AG08396 (cell line): Measurements from ENCODE around the gene PSD.

Experiments used
- DNase-seq: peaks from one replicate; pipeline ENCODE4 v3.0.0; 2012; ENCODE audit warnings: low spot score, mixed read lengths

PSD gene

DNA sequence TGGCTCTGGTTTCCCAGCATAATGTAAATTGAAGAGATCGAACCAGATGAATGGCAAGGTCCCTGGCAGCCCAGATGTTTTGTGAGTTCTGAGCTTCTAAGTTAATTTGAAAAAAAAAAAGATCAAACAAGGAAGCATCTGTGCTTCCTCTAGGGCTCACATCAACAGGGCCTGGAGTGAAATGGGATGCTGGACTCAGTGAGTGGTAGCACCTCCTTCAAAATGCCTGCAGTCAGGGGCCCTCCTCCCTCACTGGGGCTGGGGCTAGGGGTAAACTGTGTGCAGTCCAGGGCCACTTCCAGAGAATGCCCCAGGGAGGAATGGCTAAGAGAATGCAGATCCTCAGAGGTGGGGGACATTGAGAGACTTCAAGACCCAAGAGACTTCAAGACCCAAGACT, 19.8 kb upstream of the PSD start:
- no peak for DNase-seq

DNA sequence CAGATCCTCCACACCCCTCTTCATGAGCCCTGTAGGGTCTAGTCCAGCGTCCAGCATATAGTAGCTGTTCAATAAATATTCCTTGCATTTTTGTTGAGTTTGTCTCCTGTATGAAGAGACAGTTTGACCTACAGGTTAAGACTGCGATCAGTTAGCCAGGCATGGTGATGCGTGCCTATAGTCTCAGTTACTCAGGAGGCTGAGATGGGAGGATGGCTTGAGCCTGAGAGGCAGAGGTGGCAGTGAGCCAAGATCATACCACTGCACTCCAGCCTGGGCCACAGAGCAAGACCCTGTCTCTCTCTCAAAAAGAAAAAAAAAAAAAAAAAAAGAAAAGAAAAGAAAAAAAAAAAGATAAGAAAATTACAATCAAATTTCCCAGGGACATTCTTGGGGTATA, 18.9 kb upstream of the PSD start:
- DNase-seq: no peak

- DNase-seq: no peak
Measured at GRCh38 chr10:102436312-102436711, 17.7 kb upstream of the PSD start.

- DNase-seq: no peak
Measured at GRCh38 chr10:102435529-102436233, 17.1 kb upstream of the PSD start.

GRCh38 chr10:102435133-102435497, 16.5 kb upstream of the PSD start:
- DNase-seq: no peak

GRCh38 chr10:102434394-102435132, 16.0 kb upstream of the PSD start:
- DNase-seq: no peak

- DNase-seq: no peak
Measured at GRCh38 chr10:102433619-102434046, 15.0 kb upstream of the PSD start.

DNA sequence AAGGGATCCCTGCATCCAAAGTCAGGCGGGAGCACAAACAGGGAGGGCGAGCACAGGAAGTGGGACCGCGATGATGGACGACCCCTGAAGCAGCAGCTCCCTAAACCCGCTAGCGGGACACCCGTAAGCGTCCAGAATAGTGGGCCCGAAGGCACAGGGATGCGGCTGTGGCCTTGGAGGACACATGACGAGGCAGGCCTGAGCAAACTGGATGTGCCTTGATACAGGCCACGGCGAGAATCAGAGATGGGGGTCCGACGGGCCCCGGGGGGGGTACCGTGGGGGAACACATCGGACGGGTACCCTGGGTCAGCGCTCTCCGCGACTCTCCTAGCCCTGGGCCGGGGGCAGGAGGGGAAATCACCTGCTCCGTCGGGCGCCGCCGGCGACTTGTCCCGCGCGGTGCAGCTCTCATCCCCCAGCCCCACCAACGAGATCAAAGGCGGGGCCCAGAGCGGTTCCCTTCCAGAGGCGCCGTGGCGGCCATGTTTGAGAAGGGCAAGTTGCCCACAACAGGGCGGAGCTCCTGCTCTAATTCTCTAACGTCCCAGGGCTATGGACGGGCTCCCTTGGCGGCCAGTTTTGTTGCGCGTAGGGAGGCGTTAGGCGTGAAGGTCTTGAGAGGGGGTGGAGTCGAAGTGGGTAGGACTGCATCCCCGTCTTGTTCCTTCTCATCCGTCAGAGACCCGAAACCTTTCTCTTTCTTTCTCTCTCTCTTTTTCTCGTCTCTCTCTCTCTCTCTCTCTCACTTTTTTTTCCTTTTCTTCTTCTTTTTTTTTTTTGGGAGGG, 13.8 kb upstream of the PSD start, which contains the start of gene CUEDC2:
CUEDC2 (minus strand) TSS at position 413 of the 789 bp plus-strand sequence. CDS start 7,386 bp downstream, outside the sequence.
- DNase-seq: peak; percentile 94

DNA sequence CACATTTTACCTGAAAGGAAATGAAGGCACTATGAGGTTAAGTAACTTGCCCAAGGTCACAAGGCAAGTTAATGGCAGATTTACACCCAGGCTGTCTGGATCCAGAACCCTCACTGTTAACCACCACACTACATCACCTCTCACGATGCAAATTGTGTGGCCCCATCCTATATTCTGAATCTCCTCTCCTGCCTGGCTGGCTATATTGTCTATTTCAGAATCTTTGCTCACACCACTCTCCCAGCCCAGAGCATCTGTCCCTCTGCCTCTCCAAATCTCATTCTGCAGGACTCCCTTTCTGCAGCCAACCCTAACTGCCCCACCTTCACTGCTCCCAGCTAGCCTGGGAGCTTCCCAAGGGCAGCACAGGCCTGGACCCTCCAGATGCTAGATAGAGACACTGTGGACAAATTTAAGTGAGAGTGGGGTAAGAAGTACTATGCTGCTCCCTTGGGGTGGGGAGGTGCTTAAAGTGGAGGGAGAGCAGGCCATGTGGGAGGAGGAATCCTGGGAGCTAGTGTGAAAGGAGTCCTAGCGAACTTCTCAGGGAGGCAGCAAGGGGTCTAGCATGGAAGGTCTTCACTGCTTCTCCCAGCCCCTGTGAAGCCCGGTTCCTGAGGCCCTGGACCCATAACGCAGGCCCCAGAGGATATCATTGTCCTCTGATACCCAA, 13.0 kb upstream of the PSD start:
- DNase-seq: peak; percentile 46

DNA sequence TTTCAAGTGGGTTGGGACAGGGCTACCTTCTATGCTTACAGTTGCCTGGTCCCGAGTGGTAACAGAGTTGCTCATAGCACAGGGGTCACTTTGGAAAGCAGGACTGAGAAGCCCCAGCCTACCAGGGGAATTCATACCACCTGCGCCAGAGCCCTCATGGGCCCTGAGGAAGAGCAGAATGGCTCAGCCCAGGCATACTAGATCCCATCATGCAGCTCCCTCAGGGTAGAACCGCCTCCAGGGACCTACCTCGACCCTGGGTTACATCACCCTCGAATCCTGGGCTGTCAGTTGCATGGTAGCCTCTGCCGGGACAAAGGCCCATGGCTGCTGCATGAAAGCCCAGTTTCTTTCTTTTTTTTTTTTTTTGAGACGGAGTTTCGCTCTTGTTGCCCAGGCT, 10.9 kb upstream of the PSD start:
- DNase-seq: no peak

DNA sequence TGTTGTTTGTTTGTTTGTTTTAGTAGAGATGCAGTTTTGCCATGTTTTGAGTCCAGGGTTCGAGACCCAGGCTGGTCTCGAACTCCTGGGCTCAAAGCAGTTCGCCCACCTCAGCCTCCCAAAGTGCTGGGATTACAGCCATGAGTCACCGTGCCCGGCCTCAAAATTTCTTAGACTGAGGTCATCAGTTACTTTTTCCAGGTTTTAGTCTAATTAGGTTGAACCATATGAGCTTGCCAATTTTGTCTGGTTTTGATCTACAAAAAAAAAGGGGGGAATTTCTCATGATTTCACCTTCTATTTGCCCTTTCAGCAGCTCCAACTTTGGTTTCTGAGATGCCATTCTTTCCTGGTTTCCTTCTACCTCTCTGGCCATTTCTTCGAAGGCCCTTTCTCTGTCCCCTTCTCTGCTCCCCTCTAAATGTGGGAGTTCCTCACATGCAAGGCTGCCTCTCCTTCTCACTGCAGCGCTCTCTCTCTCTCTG, 8.3 kb upstream of the PSD start:
- DNase-seq: no peak

GRCh38 chr10:102425444-102425843, 6.9 kb upstream of the PSD start:
- DNase-seq: no peak

GRCh38 chr10:102424916-102425315, 6.3 kb upstream of the PSD start:
- no peak for DNase-seq

DNA sequence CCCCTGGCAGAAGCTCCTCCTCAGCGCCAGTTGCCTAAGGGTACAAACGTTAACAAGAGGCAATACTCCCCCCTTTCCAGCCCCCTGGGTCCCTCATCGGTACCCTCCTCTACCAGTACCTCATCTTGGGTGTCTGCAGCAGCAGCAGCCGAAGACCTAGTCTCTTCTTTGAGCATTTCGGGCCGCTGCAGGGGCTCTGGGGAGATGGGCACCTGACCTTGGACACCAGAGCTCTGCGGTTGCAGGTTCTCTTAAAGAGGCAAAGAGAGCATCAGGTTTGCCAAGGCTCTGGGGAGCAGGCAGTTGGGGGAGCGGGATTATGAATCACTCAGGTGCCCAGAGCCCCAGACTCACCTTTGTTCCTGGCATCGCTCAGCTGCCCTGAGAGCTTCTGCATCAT, 5.6 kb upstream of the PSD start:
- DNase-seq: no peak

GRCh38 chr10:102423372-102423968, 4.9 kb upstream of the PSD start:
- no peak for DNase-seq

GRCh38 chr10:102422545-102423129, 4.1 kb upstream of the PSD start:
- DNase-seq: peak; percentile 88

DNA sequence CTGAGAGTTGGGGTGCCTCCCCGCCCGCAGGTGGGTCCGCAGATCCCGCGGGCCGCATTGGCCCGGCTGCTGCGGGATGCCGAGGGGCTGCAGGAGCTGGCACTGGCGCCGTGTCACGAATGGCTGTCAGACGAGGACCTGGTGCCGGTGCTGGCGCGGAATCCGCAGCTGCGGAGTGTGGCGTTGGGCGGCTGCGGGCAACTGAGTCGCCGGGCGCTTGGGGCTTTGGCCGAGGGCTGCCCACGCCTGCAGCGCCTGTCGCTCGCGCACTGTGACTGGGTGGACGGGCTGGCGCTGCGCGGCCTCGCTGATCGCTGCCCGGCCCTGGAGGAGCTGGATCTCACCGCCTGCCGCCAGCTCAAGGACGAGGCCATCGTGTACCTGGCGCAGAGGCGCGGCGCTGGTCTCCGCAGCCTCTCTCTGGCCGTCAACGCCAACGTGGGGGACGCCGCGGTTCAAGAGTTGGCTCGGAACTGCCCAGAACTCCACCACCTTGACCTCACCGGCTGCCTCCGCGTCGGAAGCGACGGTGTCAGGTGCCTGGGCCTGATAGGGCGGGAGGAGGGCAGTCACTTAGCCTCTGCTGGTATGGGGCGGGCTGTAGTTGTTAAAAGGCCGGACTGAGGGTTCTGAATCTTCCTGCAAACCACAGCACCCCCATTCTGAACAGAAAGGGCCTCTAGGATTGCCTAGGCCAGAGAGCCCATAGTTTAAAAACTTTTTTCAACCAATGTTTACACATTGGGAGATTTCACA, 3.4 kb upstream of the PSD start:
- no peak for DNase-seq

DNA sequence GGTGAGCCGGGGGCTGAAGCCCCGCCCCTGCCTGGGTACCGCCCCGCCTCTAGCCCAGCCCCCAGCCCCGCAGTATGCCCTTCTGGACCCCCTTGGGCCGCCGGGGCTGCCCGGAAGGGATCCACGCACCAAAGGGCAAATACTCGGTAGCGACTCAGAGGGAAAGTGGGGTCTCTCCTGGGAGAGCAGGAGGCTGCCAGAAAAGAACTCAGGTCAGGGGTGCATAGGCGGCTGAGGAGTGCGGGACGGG, 2.8 kb upstream of the PSD start:
- no peak for DNase-seq

- peak; percentile 99 for DNase-seq
Measured at GRCh38 chr10:102420714-102421506, 2.3 kb upstream of the PSD start, which contains the start of gene FBXL15. TSS of gene FBXL15 (plus strand) at chr10:102420836. CDS start at chr10:102421130, 294 bp downstream.

DNA sequence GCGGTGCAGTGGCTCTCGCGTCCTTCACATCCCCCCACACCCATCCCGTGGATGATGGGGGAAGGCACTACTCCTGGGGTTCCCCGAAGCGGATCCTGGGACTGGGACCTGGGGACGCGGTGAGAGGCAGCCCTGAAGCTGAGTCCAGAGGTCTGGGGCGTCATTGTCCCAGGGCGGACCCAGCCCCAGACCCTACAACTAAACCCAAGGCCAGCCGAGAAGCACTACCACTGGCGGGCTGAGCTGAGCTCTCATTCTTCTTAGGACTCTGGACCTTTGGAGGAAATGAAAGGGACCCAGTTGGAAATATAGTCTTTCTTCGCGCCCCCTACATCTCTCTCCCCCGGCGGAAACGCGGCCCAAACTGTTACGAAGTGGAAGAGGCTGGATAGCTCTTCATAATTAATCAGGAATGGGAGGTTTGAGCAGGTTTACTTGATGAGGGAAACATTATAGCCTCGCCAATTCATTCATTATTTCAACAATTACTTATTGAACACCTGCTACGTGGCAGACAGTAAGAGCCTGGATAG, 1.7 kb upstream of the PSD start:
- no peak for DNase-seq
